Caco-2 (cell line): ENCODE measurements around the gene RGPD8. TPM values are rescaled to one million over a fixed set of nuclear protein-coding genes. Genes with fewer than 3 reads are reported as not detected.

Experiments used
- BruUV-seq: library from RNA; stranded (reverse); fragments of 400-500 nt; replicated peaks from 2 replicates; lab custom pipeline; 2021; lab: Mats Ljungman, UMichigan
- CTCF ChIA-PET: fragments of 300-600 bp; sonication (Branson Sonifier 250); formaldehyde crosslinking; loops from one replicate; lab custom pipeline; 2022; ENCODE audit warnings: antibody characterized with exemption; lab: Charles Lee
- POLR2A ChIA-PET: fragments of 300-600 bp; sonication (Branson Sonifier 250); formaldehyde crosslinking; loops from one replicate; lab custom pipeline; 2022; ENCODE audit warnings: antibody characterized with exemption; lab: Charles Lee
- DNase-seq, 2 experiments: peaks; one replicate each; pipeline versions ENCODE4 v3.0.0 to v3.0.0-alpha.2; 2020 to 2022
- H3K27me3 ChIP-seq: replicated peaks from 2 replicates; pipeline ENCODE4 v1.6.0; 2011; ENCODE audit warnings: low read length; ENCODE audit not compliant: control insufficient read depth, insufficient read depth
- H3K36me3 ChIP-seq: 2 replicates; pipeline ENCODE4 v1.5.1; 2011; ENCODE audit warnings: low read length; ENCODE audit not compliant: control insufficient read depth, insufficient read depth
- H3K4me1 ChIP-seq: fragments of 250-450 bp; sonication (Bioruptor Pico); 2 replicates; pipeline ENCODE4 v1.5.1; 2020; ENCODE audit warnings: mild to moderate bottlenecking
- H3K4me3 ChIP-seq: 2 replicates; pipeline ENCODE4 v1.5.1; 2011; ENCODE audit warnings: low read depth, mild to moderate bottlenecking, control low read depth, low read length
- H3K9me3 ChIP-seq: fragments of 250-450 bp; sonication (Bioruptor Pico); 2 replicates; pipeline ENCODE4 v1.5.1; 2020; ENCODE audit warnings: mild to moderate bottlenecking, moderate library complexity
- H3K27ac Mint-ChIP-seq: one replicate; pipeline ENCODE4 v1.8.0; 2022; ENCODE audit warnings: mixed read lengths; ENCODE audit not compliant: unreplicated experiment
- H3K27me3 Mint-ChIP-seq: one replicate; pipeline ENCODE4 v1.8.0; 2022; ENCODE audit warnings: mixed read lengths; ENCODE audit not compliant: insufficient read depth, unreplicated experiment
- H3K36me3 Mint-ChIP-seq: one replicate; pipeline ENCODE4 v1.8.0; 2022; ENCODE audit warnings: mild to moderate bottlenecking, mixed read lengths; ENCODE audit not compliant: insufficient read depth, unreplicated experiment
- H3K4me1 Mint-ChIP-seq: one replicate; pipeline ENCODE4 v1.8.0; 2022; ENCODE audit warnings: low read depth, mixed read lengths; ENCODE audit not compliant: unreplicated experiment
- H3K4me3 Mint-ChIP-seq: one replicate; pipeline ENCODE4 v1.8.0; 2022; ENCODE audit warnings: mild to moderate bottlenecking, moderate library complexity, mixed read lengths; ENCODE audit not compliant: unreplicated experiment
- H3K9me3 Mint-ChIP-seq: one replicate; pipeline ENCODE4 v1.8.0; 2022; ENCODE audit warnings: mixed read lengths; ENCODE audit not compliant: unreplicated experiment
- intact Hi-C: fragments of 100-400 bp; cut with micrococcal nuclease; formaldehyde crosslinking; loops from one replicate; pipeline ENCODE4 v1.10.0; 2022; ENCODE audit not compliant: unreplicated experiment
- total RNA-seq: library from RNA; stranded (reverse); gene quantifications from 2 replicates; pipeline ENCODE4 v1.2.3, GENCODE V29; 2022
- TF ChIP-seq, protein P1 (sequence below), 2 experiments: fragments of 200-600 bp in 1 of 2; IDR thresholded peaks; 1 replicate in 1 of 2; 2 replicates in 1 of 2; pipeline versions ENCODE4 v1.5.1 to v1.8.0; 2011 to 2022; ENCODE audit warnings: antibody characterized with exemption in 1 of 2, control low read depth in 1 of 2, inconsistent platforms in 1 of 2, low read depth in 1 of 2, low read length in 1 of 2, mild to moderate bottlenecking in 1 of 2, moderate library complexity in 1 of 2; ENCODE audit not compliant: insufficient read depth in 1 of 2, severe bottlenecking in 1 of 2, unreplicated experiment in 1 of 2

Gene RGPD8
- total RNA-seq, 1 experiment from 2014 or later = 17.5 TPM

DNA sequence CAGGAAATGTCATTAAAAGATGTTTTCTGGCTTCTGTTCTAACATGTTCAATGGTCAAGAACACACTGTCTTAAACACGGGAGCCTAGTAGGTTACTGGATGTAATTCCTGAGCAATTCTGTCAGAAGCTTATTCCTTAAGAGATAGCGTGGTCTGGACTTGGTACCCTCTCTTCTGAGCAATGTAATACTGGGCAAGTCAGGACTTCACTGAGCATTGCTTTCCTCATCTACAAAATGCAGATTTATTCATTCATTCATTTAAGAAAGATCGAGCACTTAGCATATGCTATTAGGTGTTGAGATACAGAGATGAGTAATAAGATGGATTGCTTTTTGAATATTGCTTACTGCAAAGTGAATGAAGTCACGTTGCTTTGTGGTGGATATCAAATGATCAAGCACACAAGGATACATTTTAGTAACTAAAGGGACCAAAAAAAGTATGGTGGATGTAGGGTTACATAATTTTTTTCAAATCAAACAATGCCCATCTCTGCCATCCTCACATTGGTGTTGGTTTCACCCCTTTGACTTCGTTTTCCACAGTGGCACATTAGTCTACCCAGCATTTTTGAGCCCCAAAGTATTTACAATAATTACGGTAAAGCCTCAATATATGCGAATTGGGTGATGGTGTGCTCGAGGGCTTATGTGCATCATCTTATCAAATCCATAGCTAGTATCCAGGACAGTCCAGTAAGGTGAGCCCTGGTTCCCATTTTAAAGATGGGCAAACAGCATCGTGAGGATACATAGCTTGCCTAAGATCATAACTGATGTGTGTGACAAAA is 92.8 kb downstream of the RGPD8 start:
- TF ChIP-seq, protein P1, sequence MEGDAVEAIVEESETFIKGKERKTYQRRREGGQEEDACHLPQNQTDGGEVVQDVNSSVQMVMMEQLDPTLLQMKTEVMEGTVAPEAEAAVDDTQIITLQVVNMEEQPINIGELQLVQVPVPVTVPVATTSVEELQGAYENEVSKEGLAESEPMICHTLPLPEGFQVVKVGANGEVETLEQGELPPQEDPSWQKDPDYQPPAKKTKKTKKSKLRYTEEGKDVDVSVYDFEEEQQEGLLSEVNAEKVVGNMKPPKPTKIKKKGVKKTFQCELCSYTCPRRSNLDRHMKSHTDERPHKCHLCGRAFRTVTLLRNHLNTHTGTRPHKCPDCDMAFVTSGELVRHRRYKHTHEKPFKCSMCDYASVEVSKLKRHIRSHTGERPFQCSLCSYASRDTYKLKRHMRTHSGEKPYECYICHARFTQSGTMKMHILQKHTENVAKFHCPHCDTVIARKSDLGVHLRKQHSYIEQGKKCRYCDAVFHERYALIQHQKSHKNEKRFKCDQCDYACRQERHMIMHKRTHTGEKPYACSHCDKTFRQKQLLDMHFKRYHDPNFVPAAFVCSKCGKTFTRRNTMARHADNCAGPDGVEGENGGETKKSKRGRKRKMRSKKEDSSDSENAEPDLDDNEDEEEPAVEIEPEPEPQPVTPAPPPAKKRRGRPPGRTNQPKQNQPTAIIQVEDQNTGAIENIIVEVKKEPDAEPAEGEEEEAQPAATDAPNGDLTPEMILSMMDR (IDR thresholded peaks at IDR 0.05; ENCODE audit: insufficient read depth in 1 of 2, low read depth in 1 of 2, low read length in 1 of 2, severe bottlenecking in 1 of 2, unreplicated experiment in 1 of 2) = no peak
- H3K27ac Mint-ChIP-seq = no peak overlapping the region
- BruUV-seq = no TSS peak

DNA sequence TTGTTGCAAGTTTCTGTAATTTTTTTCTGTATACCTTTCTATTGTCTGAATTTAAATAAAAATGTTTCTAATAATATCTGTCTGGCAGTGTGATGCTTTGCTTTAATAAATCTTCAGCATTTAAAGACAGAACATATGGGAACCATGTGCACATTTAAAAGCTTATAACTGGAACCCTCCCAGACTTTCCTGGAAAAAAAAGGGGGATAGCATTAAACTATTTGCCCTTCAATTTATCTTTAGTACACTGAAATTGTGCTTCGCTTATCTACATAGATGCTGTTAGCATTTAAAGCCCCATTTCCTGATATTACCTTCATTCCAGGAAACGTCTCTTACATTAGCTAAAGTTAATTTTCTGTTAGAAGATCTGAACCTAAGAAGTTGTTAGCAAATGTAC is 93.5 kb downstream of the RGPD8 start:
- H3K4me3 ChIP-seq = no peak overlapping the region
- intact Hi-C loops = no loop called here
- no TSS peak for BruUV-seq
- H3K9me3 Mint-ChIP-seq = no peaks in the 10 kb centered on the region
- H3K4me1 ChIP-seq = peaks cover 7% of the 10 kb centered on the region
- DNase-seq = no peak
- CTCF ChIA-PET = no interaction called here
- no peaks in the 10 kb centered on the region for H3K4me1 Mint-ChIP-seq
- H3K9me3 ChIP-seq = no peaks in the 10 kb centered on the region
- POLR2A ChIA-PET = no interaction called here
- no peaks in the 10 kb centered on the region for H3K27me3 ChIP-seq
- no peaks in the 10 kb centered on the region for H3K36me3 Mint-ChIP-seq
- no peak overlapping the region for H3K4me3 Mint-ChIP-seq
- TF ChIP-seq, protein P1 (IDR thresholded peaks at IDR 0.05; ENCODE audit: insufficient read depth in 1 of 2, low read depth in 1 of 2, low read length in 1 of 2, severe bottlenecking in 1 of 2, unreplicated experiment in 1 of 2) = no peak
- no peak overlapping the region for H3K27ac Mint-ChIP-seq
- no peaks in the 10 kb centered on the region for H3K27me3 Mint-ChIP-seq
- no peaks in the 10 kb centered on the region for H3K36me3 ChIP-seq

More for the DNA sequence above, 92.8 kb downstream of the RGPD8 start:
- POLR2A ChIA-PET = no interaction called here
- Mint-ChIP-seq H3K4me3 (no peak overlapping the region), H3K4me1 (no peaks in the 10 kb centered on the region), H3K36me3 (peaks cover 2% of the 10 kb centered on the region), H3K9me3 (no peaks in the 10 kb centered on the region), H3K27me3 (no peaks in the 10 kb centered on the region)
- no peaks in the 10 kb centered on the region for H3K36me3 ChIP-seq
- CTCF ChIA-PET = no interaction called here
- no peak for DNase-seq
- intact Hi-C loops = no loop called here
- H3K27me3 ChIP-seq = no peaks in the 10 kb centered on the region
- H3K4me1 ChIP-seq = peaks cover 7% of the 10 kb centered on the region
- no peaks in the 10 kb centered on the region for H3K9me3 ChIP-seq
- no peak overlapping the region for H3K4me3 ChIP-seq

DNA sequence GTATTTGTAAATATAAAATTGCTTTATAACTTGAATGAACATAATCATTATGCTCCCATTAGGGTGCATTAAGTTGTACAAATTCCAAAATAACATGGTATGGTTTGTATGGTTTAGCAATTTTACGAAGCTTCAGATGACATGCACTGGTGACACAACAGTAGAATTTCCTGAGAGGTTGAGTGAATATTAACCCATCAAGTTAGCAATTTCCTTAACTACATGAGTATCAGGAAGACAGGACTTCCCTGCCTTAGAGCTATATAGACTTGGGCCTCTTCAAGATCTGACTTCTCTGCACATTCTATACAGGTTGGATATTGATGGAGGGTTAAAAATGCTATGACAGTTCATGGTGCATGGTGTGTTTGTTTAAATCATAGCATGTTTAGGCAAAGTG is 97.8 kb downstream of the RGPD8 start:
- TF ChIP-seq, protein P1 (IDR thresholded peaks at IDR 0.05; ENCODE audit: insufficient read depth in 1 of 2, low read depth in 1 of 2, low read length in 1 of 2, severe bottlenecking in 1 of 2, unreplicated experiment in 1 of 2) = no peak
- CTCF ChIA-PET = no interaction called here
- H3K9me3 Mint-ChIP-seq = no peaks in the 10 kb centered on the region
- POLR2A ChIA-PET = no interaction called here
- H3K27ac Mint-ChIP-seq = no peak overlapping the region
- H3K4me1 ChIP-seq = no peaks in the 10 kb centered on the region
- no peaks in the 10 kb centered on the region for H3K9me3 ChIP-seq
- intact Hi-C loops = no loop called here
- H3K36me3 Mint-ChIP-seq = no peaks in the 10 kb centered on the region
- no peak for DNase-seq
- H3K4me3 Mint-ChIP-seq = no peak overlapping the region
- H3K36me3 ChIP-seq = no peaks in the 10 kb centered on the region
- H3K27me3 ChIP-seq = no peaks in the 10 kb centered on the region
- BruUV-seq = no TSS peak
- no peaks in the 10 kb centered on the region for H3K27me3 Mint-ChIP-seq
- no peak overlapping the region for H3K4me3 ChIP-seq
- no peaks in the 10 kb centered on the region for H3K4me1 Mint-ChIP-seq
